Naive thymus-derived CD8-positive, alpha-beta T cell (primary cell): ENCODE measurements around the gene TSPAN11. TPM values are rescaled to one million over a fixed set of nuclear protein-coding genes. Genes with fewer than 3 reads are reported as not detected.
A peak's percentile ranks its signal among the peaks of the same experiment; 100 is the strongest.

Experiments used
- ATAC-seq, 2 donors: fragments of 150-1000 bp; cut with Tn5 transposase in 1 of 2; sonication (Bioruptor Pico), chemical (Tn5 transposase) in 1 of 2; 1 replicate in 1 of 2; 2 replicates in 1 of 2; pipeline ENCODE4 v1.10.0; 2021; ENCODE audit warnings: mild to moderate bottlenecking in 2 of 2, moderate library complexity in 2 of 2
- POLR2A ChIA-PET: fragments of 350-600 bp; sonication (Branson Sonifier 250); formaldehyde crosslinking; loops from one replicate; lab custom pipeline; 2021; ENCODE audit warnings: antibody characterized with exemption; lab: Charles Lee
- DNase-seq, 10 donors: peaks; one replicate each; pipeline versions ENCODE4 v3.0.0 to v3.0.0-alpha.2; 2020 to 2022
- H3K27ac Mint-ChIP-seq, 10 donors: one replicate each; pipeline ENCODE4 v1.8.0; 2020 to 2022; ENCODE audit warnings: mild to moderate bottlenecking in 10 of 10, mixed read lengths in 10 of 10, moderate library complexity in 4 of 10, inconsistent platforms in 1 of 10
- H3K27me3 Mint-ChIP-seq, 5 donors: one replicate each; pipeline ENCODE4 v1.8.0; 2021 to 2022; ENCODE audit warnings: mixed read lengths in 5 of 5
- H3K36me3 Mint-ChIP-seq, 3 donors: one replicate each; pipeline ENCODE4 v1.8.0; 2020 to 2022; ENCODE audit warnings: mixed read lengths in 3 of 3, mild to moderate bottlenecking in 2 of 3, inconsistent platforms in 1 of 3
- H3K4me1 Mint-ChIP-seq, 4 donors: one replicate each; pipeline ENCODE4 v1.8.0; 2021 to 2022; ENCODE audit warnings: mixed read lengths in 4 of 4
- H3K4me3 Mint-ChIP-seq, 10 donors: one replicate each; pipeline ENCODE4 v1.8.0; 2020 to 2022; ENCODE audit warnings: mild to moderate bottlenecking in 10 of 10, mixed read lengths in 10 of 10, moderate library complexity in 6 of 10, inconsistent platforms in 1 of 10
- H3K9me3 Mint-ChIP-seq, 9 donors: one replicate each; pipeline ENCODE4 v1.8.0; 2020 to 2022; ENCODE audit warnings: mixed read lengths in 9 of 9, mild to moderate bottlenecking in 3 of 9, inconsistent platforms in 1 of 9, moderate library complexity in 1 of 9
- polyA plus RNA-seq, 3 donors: library from polyadenylated mRNA; unstranded; fragments of 300-500 nt; fragmentation: Illumina TruSeq; gene quantifications; one replicate each; pipeline ENCODE4 v1.2.3, GENCODE V29; 2021
- total RNA-seq, 8 experiments: library from RNA in 2 of 8; stranded (reverse) in 2 of 8; gene quantifications; one replicate each; pipeline ENCODE4 v1.2.3 and lab custom pipeline; 2021 to 2026

Gene TSPAN11
- total and polyA plus RNA-seq, 5 experiments from 2014 or later = not detected

DNA sequence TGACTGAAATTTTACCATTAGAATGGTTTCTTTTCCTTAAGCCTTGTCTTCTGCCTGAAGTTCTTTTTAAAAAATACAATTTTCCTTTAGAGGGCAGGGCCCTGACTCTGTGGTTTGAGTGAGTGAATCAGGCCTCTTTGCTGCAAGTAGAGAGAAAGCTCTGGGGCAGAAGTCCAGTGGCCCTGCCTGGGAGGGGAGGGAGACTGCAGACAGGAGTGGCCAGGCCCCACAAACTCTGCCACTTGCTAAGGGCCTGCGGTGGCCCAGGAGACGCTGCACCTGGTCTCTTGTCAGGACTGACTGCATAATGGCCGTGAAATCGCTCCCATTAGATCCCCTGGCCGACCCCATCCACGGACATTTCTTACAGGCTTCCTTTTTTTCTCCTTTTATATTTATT lies 25.5 kb downstream of the TSPAN11 start:
- DNase-seq (no peak), ATAC-seq (no peak)
- Mint-ChIP-seq H3K27ac (no peak overlapping the region), H3K36me3 (no peaks in the 10 kb centered on the region), H3K27me3 (peaks cover 0 to 18% (median 10%) of the 10 kb centered on the region in 5 donors), H3K9me3 (peaks cover 0 to 3% (median 0%) of the 10 kb centered on the region in 9 donors), H3K4me1 (no peaks in the 10 kb centered on the region), H3K4me3 (no peak overlapping the region)
- POLR2A ChIA-PET = no interaction called here

DNA sequence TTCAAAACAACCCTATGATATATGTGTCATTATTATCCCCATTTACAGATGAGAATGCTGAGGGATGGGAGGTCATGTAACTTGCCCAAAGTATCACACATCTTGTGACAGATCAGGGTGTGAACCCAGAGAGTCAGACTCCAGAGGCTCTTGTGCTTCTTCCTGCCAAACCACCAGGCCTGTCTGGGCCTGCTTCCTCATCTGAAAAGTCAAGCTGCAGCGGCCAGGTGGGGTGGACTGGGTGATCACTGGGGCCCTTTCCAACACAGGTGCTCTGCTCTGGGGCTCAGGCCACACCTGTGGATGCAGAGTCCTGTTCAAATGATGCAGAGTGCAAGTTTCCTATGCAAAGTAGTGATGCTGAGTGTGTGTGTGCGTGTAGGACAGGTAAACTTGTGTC lies 26.7 kb downstream of the TSPAN11 start:
- H3K27me3 Mint-ChIP-seq = peaks cover 0 to 24% (median 14%) of the 10 kb centered on the region in 5 donors
- H3K4me1 Mint-ChIP-seq = no peaks in the 10 kb centered on the region
- POLR2A ChIA-PET = no interaction called here
- no peak for DNase-seq
- H3K4me3 Mint-ChIP-seq = no peak overlapping the region
- ATAC-seq = no peak
- H3K27ac Mint-ChIP-seq = peak overlapping the region in 1 of 10 donors; percentile 20
- H3K36me3 Mint-ChIP-seq = no peaks in the 10 kb centered on the region
- peaks cover 0 to 3% (median 0%) of the 10 kb centered on the region in 9 donors for H3K9me3 Mint-ChIP-seq

DNA sequence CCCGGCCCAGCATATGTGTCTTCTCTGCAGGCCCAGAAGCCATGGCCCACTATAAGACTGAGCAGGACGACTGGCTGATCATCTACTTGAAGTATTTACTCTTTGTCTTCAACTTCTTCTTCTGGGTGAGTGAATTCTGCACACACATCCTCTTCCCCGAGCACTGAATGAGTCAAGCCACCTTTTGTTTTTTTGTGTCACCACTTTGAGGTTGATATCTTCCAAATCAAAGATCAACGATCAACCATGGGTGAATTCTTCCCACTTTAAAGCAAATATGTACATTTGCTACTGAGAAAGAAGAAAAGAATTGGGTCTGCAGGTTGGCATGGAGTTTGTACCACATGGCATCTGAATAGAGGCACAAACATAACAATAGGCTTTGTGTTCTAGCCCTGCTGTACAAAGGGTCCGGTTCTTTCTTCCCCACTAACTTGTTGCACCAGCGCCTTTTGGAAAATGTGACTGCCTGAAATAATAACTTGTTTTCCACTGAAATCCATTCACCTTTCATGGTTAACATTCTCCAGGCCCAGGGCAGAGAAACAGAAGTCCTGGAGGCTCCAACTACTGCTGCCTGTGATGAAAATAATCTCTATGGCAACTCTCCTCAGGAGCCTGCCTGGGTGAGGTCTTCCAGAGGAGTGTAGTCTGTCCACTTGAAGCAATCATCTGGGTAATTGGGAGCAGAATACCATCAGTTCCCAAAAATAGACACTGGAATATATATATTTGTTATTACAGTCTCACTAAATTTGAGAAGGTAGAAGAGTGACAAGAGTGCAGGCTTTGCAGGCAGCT lies 27.6 kb downstream of the TSPAN11 start:
- DNase-seq = no peak
- ATAC-seq = no peak
- POLR2A ChIA-PET = no interaction called here
- peaks cover 0 to 27% (median 11%) of the 10 kb centered on the region in 5 donors for H3K27me3 Mint-ChIP-seq
- H3K36me3 Mint-ChIP-seq = no peaks in the 10 kb centered on the region
- H3K27ac Mint-ChIP-seq = no peak overlapping the region
- no peaks in the 10 kb centered on the region for H3K4me1 Mint-ChIP-seq
- H3K4me3 Mint-ChIP-seq = no peak overlapping the region
- H3K9me3 Mint-ChIP-seq = peaks cover 0 to 3% (median 0%) of the 10 kb centered on the region in 9 donors

DNA sequence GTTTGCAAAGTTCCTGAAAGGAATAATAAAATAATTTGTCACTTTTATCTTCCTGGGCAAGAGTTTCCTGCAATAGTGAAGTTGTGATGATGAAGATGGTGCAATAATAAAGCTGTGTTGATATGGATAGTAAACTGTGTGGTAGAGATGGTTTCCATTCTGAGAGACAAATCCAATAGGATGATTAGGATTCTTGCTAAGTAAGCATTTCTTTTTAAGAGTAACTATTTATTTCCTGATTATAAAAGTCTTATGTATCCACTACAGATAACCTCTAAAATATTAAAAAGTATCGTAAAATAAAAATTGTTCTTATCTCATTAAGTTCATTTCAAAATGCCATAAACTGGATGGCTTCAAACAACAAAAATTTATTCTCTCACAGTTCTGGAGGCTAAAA lies 28.7 kb downstream of the TSPAN11 start:
- Mint-ChIP-seq H3K4me1 (no peaks in the 10 kb centered on the region), H3K4me3 (no peak overlapping the region), H3K27me3 (peaks cover under 1 to 27% (median 7%) of the 10 kb centered on the region in 5 donors), H3K27ac (no peak overlapping the region), H3K36me3 (no peaks in the 10 kb centered on the region), H3K9me3 (peaks cover 0 to 1% (median 0%) of the 10 kb centered on the region in 9 donors)
- POLR2A ChIA-PET = no interaction called here
- ATAC-seq (no peak), DNase-seq (no peak)

DNA sequence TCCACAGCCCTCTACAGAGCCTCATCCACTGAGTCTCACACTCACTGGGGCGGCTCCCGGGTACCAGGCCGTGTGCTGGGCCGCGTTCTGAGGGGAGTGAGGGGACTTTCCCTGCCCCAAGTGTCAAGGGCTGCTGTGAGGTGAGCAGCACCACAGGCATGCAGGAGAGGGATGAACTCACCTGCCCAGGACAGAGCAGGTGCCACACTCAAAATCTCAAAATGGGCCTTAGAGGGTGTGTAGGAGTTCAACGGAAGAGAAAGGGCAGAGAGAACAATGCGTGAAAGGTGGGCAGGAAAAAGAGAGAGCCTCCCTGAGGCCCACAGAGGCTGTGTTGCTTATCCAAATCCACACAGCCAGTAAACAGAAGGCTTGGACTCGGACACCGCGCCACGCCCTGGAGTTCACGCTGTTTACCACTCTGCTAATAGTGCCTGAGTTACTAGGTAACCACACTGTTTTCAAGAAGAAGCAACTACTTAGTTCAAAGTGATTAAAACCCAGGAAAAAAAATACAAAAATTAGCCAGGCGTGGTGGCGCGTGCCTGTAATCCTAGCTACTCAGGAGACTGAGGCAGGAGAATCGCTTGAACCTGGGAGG lies 32.7 kb downstream of the TSPAN11 start:
- H3K27ac Mint-ChIP-seq = no peak overlapping the region
- DNase-seq (no peak), ATAC-seq (no peak)
- no peak overlapping the region for H3K4me3 Mint-ChIP-seq
- H3K9me3 Mint-ChIP-seq = peaks cover 0 to 1% (median 0%) of the 10 kb centered on the region in 9 donors
- POLR2A ChIA-PET = no interaction called here
- no peaks in the 10 kb centered on the region for H3K36me3 Mint-ChIP-seq
- peaks cover 2 to 31% (median 10%) of the 10 kb centered on the region in 5 donors for H3K27me3 Mint-ChIP-seq
- H3K4me1 Mint-ChIP-seq = no peaks in the 10 kb centered on the region

DNA sequence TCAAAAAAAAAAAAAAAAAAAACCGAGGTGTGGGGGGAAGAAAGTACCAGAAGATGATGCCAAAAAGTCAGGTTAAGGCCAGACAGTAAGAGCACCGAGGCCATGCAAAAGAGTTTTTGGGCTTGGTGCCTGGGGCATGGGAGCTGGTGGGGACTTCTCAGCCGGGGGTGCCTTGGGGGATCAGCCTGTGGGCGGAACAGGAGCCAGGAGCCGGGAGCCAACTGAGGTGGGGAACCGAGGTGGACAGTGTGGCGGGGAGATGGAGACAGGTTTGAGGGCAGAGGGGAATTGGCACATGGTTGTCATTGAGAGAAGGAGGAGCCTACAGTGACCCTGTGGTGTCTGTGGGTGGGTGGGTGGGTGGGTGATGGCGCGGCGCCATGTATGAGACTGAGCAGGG lies 33.2 kb downstream of the TSPAN11 start:
- Mint-ChIP-seq H3K4me1 (no peaks in the 10 kb centered on the region), H3K27ac (no peak overlapping the region), H3K27me3 (peaks cover 2 to 31% (median 12%) of the 10 kb centered on the region in 5 donors), H3K36me3 (no peaks in the 10 kb centered on the region), H3K4me3 (no peak overlapping the region), H3K9me3 (peaks cover 0 to 1% (median 0%) of the 10 kb centered on the region in 9 donors)
- ATAC-seq = no peak
- no peak for DNase-seq
- POLR2A ChIA-PET = no interaction called here

DNA sequence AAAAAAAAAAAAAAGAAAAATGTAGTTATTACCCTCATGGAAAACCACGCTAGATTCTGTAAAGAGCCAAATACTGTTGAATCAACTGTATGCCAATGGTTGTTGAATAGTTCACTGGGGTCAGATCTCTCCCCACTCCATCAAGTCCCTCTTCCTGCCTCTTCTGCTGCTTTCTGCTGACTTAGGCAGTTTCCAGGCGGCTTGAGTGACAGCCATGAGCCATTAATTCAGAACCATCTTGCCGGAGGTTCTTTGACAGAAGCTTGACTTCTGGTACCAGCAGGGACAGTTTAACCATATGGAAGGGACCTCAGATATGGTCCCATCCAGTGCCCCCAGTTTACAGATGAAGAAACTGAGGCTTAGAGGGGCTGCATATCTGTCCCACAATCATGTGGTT lies 34.5 kb downstream of the TSPAN11 start:
- Mint-ChIP-seq H3K4me3 (no peak overlapping the region), H3K27ac (no peak overlapping the region), H3K36me3 (no peaks in the 10 kb centered on the region), H3K9me3 (no peaks in the 10 kb centered on the region), H3K4me1 (no peaks in the 10 kb centered on the region), H3K27me3 (peaks cover 2 to 41% (median 12%) of the 10 kb centered on the region in 5 donors)
- DNase-seq (no peak), ATAC-seq (no peak)
- POLR2A ChIA-PET = no interaction called here

DNA sequence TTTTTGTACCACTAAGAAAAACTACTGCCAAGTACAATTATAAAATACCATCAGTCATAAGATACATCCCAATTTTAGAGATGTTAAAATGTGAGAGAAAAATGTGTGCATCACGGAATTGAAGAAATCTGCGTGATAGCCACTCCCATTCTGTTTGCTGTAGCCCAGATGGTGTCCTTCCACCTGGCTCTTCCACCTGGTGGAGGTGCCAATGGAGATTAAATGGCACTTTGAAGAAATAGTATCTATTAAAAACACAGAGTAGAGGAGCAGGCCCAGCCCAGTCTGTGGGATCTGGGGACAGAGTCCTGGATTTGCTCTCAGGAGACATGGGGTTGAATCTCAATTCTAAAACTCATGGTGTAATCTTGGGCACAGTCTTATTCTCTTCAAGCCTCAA lies 35.5 kb downstream of the TSPAN11 start:
- peaks cover 2 to 41% (median 12%) of the 10 kb centered on the region in 5 donors for H3K27me3 Mint-ChIP-seq
- no peak overlapping the region for H3K27ac Mint-ChIP-seq
- no peak overlapping the region for H3K4me3 Mint-ChIP-seq
- H3K4me1 Mint-ChIP-seq = no peaks in the 10 kb centered on the region
- POLR2A ChIA-PET = no interaction called here
- no peaks in the 10 kb centered on the region for H3K36me3 Mint-ChIP-seq
- DNase-seq (no peak), ATAC-seq (no peak)
- H3K9me3 Mint-ChIP-seq = no peaks in the 10 kb centered on the region

DNA sequence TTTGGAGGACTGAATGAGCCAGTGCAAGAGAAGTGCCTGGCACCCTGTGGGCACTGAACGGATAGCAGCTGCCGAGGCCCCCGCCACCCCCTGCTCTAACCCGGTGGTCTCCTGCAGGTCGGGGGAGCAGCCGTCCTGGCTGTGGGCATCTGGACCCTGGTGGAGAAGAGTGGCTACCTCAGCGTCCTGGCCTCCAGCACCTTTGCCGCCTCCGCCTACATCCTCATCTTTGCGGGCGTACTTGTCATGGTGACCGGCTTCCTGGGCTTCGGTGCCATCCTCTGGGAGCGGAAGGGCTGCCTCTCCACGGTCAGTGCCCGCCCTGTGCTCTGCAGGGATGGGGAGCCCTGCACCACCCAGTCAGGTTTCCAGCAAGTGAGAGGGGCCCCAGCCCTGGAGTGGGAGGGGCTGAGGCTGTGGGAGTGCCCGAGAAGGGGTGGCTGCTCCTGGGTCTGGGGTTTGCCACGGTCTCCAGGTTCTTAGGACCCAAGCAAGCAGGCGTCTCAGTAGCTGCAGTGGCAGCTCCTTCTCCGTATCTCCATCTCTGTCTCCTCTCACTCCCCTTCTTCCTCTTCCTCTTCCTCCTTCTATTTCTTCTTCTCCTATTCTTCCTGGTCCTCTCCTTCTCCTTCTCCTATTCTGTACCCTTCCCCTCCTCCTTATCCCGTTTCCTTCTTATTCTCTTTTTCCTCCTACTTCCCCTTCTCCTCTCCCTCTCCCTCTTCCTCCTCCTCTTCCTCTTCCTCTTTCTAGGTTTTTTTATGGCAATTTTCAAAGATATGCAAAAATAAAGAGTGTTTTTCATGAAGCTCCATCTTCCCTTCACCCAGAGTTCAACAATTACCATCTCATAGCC lies 37.4 kb downstream of the TSPAN11 start:
- POLR2A ChIA-PET = no interaction called here
- Mint-ChIP-seq H3K27ac (peak overlapping the region in 1 of 10 donors; percentile 45), H3K27me3 (peaks cover 2 to 28% (median 8%) of the 10 kb centered on the region in 5 donors), H3K36me3 (no peaks in the 10 kb centered on the region), H3K4me3 (no peak overlapping the region), H3K4me1 (no peaks in the 10 kb centered on the region), H3K9me3 (no peaks in the 10 kb centered on the region)
- DNase-seq (no peak), ATAC-seq (no peak)

DNA sequence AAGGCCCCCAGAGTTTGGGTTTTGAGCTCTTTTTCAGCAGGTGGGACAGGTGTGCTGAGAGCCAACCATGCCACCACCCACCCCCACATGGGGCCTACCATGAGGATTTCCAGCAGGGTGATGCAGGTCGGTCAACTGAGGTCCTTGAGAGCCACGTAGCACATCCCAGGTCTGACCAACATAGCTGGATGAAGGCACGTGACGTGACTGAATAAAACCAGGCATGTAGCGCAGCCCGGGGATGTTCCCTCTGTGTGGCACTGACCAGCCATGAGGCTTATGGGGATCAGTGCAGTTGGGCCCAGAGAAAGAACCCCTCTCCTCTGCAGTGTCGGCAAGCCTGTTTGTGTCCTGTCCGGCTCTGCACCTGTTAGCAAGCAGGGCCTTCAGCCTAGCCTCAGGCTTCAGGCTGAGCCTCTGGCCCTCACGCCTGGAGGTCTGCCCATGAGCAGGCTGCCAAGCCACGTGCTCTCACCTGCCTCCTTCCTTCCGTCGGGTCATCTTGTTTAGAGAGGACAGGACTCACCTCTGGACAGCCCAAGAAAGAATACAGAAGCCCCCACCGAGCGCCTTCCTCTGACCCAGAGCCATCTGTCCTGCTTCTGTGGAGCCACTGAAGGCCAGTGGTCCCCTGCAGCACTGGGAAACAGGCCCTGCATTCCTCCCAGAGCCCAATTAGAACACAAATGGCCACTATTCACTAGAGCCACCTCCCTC lies 38.5 kb downstream of the TSPAN11 start:
- peak overlapping the region in 1 of 10 donors; percentile 19 for H3K27ac Mint-ChIP-seq
- H3K4me3 Mint-ChIP-seq = no peak overlapping the region
- H3K4me1 Mint-ChIP-seq = no peaks in the 10 kb centered on the region
- peaks cover 2 to 19% (median 6%) of the 10 kb centered on the region in 5 donors for H3K27me3 Mint-ChIP-seq
- DNase-seq (no peak), ATAC-seq (no peak)
- POLR2A ChIA-PET = no interaction called here
- no peaks in the 10 kb centered on the region for H3K9me3 Mint-ChIP-seq
- H3K36me3 Mint-ChIP-seq = no peaks in the 10 kb centered on the region

DNA sequence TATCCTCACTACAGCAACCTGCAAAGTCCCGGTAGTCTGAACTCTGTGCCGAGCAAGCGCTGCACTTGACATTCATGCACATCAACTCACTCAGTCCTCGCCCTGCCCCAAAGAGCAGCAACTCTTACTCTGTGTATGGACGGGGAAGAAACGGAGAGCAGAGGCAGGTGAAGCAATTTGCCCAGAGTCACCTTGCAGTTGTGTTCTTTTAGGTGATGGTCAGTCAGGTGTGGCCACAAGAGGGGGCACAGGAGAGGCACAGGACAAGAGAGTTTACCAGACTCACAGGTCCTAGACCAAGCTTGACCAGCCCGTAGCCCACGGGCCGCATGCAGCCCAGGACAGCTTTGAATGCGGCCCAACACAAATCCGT lies 39.1 kb downstream of the TSPAN11 start:
- Mint-ChIP-seq H3K4me3 (no peak overlapping the region), H3K27me3 (peaks cover 0 to 19% (median 6%) of the 10 kb centered on the region in 5 donors), H3K36me3 (no peaks in the 10 kb centered on the region), H3K4me1 (no peaks in the 10 kb centered on the region), H3K27ac (no peak overlapping the region), H3K9me3 (no peaks in the 10 kb centered on the region)
- POLR2A ChIA-PET = no interaction called here
- no peak for ATAC-seq
- DNase-seq = no peak

DNA sequence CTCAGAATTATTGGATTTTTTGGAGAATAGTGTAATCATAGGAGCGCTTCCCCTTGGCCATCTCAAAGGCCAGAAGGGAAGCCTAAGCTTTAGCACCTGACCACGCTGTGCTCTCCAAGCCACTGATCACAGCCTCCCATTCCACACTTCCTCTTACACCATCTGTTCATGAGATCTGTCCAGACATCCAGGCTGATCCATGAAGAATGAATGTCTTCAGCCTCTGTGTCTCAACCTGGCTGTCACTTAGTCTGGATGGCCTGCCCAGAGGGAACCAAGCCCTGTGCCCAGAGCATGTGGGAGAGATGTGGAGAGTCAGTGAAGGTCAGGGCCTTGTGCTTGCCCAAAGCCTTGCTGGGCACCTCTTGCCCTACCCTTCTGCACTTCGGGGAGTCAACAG lies 40.5 kb downstream of the TSPAN11 start:
- peaks cover 4 to 26% (median 7%) of the 10 kb centered on the region in 5 donors for H3K27me3 Mint-ChIP-seq
- no peak overlapping the region for H3K27ac Mint-ChIP-seq
- POLR2A ChIA-PET = no interaction called here
- DNase-seq (no peak), ATAC-seq (no peak)
- H3K36me3 Mint-ChIP-seq = no peaks in the 10 kb centered on the region
- no peaks in the 10 kb centered on the region for H3K9me3 Mint-ChIP-seq
- no peak overlapping the region for H3K4me3 Mint-ChIP-seq
- no peaks in the 10 kb centered on the region for H3K4me1 Mint-ChIP-seq
